ENCODE results near the gene NAA20. TPM values are rescaled to one million over a fixed set of nuclear protein-coding genes. Genes with fewer than 3 reads are reported as not detected.

The NAA20 gene
- total RNA-seq, 1 experiment from 2014 or later = 82.6 TPM

DNA sequence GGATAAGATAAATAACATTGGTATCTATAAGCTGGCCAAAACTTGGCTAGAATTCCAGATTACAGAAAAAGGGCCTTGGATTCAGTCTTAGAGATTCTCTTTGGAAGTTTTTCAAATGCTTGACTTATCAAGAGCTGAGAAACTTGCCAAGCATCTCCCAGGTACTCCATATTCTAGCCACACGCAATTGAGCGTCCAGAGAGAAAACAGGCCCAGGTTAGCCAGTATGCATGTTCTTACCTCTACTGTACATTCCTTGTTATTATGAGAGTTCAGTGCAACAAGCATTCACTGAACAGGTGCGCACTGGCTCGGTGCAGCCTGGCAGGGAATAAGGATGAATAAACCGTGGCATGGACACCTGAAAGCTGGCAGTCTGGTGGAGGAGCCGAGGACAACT, 21.4 kb downstream of the NAA20 start:
- Histone ChIP-seq H3K27me3 (replicated peaks; ENCODE audit: insufficient read depth, low read depth, low read length, poor library complexity) (no peaks in the 10 kb centered on the region), H3K4me1 (ENCODE audit: insufficient read depth, low read length, poor library complexity, severe bottlenecking) (peaks cover 3% of the 10 kb centered on the region), H3K27ac (ENCODE audit: low read depth, low read length, poor library complexity, severe bottlenecking) (no peak overlapping the region), H3K9me3 (ENCODE audit: low read depth, low read length, poor library complexity, severe bottlenecking) (no peaks in the 10 kb centered on the region), H3K36me3 (ENCODE audit: insufficient read depth, low read length, poor library complexity, severe bottlenecking) (peaks cover 100% of the 10 kb centered on the region), H3K4me3 (ENCODE audit: low read depth, low read length, poor library complexity, severe bottlenecking) (no peak overlapping the region)
- ChIA-PET CTCF (no interaction called here), POLR2A (ENCODE audit: low non-redundant PET) (no interaction called here)
- no peak for DNase-seq (ENCODE audit: low spot score)
- BruUV-seq (replicated peaks) = no TSS peak
- no peak for TF ChIP-seq EZH2 (IDR thresholded peaks at IDR 0.05; ENCODE audit: borderline replicate concordance, low read depth, low read length, poor library complexity, severe bottlenecking)
- TF ChIP-seq, protein P1, sequence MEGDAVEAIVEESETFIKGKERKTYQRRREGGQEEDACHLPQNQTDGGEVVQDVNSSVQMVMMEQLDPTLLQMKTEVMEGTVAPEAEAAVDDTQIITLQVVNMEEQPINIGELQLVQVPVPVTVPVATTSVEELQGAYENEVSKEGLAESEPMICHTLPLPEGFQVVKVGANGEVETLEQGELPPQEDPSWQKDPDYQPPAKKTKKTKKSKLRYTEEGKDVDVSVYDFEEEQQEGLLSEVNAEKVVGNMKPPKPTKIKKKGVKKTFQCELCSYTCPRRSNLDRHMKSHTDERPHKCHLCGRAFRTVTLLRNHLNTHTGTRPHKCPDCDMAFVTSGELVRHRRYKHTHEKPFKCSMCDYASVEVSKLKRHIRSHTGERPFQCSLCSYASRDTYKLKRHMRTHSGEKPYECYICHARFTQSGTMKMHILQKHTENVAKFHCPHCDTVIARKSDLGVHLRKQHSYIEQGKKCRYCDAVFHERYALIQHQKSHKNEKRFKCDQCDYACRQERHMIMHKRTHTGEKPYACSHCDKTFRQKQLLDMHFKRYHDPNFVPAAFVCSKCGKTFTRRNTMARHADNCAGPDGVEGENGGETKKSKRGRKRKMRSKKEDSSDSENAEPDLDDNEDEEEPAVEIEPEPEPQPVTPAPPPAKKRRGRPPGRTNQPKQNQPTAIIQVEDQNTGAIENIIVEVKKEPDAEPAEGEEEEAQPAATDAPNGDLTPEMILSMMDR (conservative IDR thresholded peaks at IDR 0.05; ENCODE audit: low read depth, low read length) = no peak
- intact Hi-C loops (cut with micrococcal nuclease; ENCODE audit: unreplicated experiment) = loop anchor here (10.0 kb wide), 1 partner anchor 56 kb away; no protein-coding TSS in a partner anchor

DNA sequence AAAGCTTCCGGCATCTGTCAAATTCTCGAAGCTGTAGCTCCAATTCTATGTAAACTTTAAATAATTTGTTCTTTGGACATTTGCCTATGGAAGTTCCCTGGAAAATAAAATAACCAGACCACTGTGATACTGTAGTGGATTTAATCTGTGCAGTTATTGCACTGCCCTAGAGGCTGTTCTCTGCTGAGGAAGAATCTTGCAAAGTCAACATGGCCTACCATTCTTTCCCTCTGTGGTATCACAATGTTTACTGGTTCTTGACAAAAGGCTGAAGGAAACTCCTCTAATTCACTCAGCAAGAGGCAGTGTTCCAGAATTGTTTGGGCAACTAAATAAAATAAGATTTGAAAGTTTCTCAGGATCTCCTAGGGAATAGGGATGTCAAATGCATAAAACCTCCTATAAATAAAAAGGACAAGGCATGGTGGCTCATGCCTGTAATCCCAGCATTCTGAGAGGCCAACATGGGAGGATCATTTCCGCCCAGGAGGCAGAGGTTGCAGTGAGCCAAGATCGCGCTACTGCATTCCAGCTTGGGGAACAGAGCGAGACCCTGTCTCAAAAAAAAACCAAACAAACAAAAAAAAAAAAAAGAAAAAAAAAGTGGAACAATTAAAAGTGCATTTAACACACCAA, 22.7 kb downstream of the NAA20 start:
- intact Hi-C loops (cut with micrococcal nuclease; ENCODE audit: unreplicated experiment) = loop anchor here (10.0 kb wide), 1 partner anchor 55 kb away; no protein-coding TSS in a partner anchor
- no peaks in the 10 kb centered on the region for H3K27me3 ChIP-seq (replicated peaks; ENCODE audit: insufficient read depth, low read depth, low read length, poor library complexity)
- no TSS peak for BruUV-seq (replicated peaks)
- POLR2A ChIA-PET (ENCODE audit: low non-redundant PET) = no interaction called here
- no peak overlapping the region for H3K4me3 ChIP-seq (ENCODE audit: low read depth, low read length, poor library complexity, severe bottlenecking)
- CTCF ChIA-PET = no interaction called here
- DNase-seq (ENCODE audit: low spot score) = no peak
- no peak overlapping the region for H3K27ac ChIP-seq (ENCODE audit: low read depth, low read length, poor library complexity, severe bottlenecking)
- H3K36me3 ChIP-seq (ENCODE audit: insufficient read depth, low read length, poor library complexity, severe bottlenecking) = peaks cover 96% of the 10 kb centered on the region
- peaks cover 3% of the 10 kb centered on the region for H3K4me1 ChIP-seq (ENCODE audit: insufficient read depth, low read length, poor library complexity, severe bottlenecking)
- TF ChIP-seq EZH2 (IDR thresholded peaks at IDR 0.05; ENCODE audit: borderline replicate concordance, low read depth, low read length, poor library complexity, severe bottlenecking) = no peak
- TF ChIP-seq, protein P1 (conservative IDR thresholded peaks at IDR 0.05; ENCODE audit: low read depth, low read length) = no peak
- no peaks in the 10 kb centered on the region for H3K9me3 ChIP-seq (ENCODE audit: low read depth, low read length, poor library complexity, severe bottlenecking)

DNA sequence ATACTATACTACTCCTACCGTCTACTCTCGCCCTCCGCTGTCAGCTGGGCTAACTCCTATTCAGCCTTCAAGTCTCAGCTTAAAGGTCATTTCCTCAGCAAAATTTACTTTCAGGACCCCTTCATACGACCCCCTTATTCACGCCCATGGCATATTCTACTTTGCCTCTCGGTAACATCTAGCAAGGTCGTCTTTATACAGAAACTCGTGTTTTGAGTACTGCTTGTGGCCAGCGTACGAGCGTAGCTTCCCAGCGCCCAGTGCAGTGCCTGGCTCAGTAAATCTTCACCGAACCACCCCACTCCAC, 34.6 kb downstream of the NAA20 start:
- CTCF ChIA-PET = no interaction called here
- no peak for DNase-seq (ENCODE audit: low spot score)
- intact Hi-C loops (cut with micrococcal nuclease; ENCODE audit: unreplicated experiment) = no loop called here
- H3K4me3 ChIP-seq (ENCODE audit: low read depth, low read length, poor library complexity, severe bottlenecking) = peak overlapping the region; percentile 99
- no peaks in the 10 kb centered on the region for H3K9me3 ChIP-seq (ENCODE audit: low read depth, low read length, poor library complexity, severe bottlenecking)
- H3K36me3 ChIP-seq (ENCODE audit: insufficient read depth, low read length, poor library complexity, severe bottlenecking) = peaks cover 36% of the 10 kb centered on the region
- POLR2A ChIA-PET (ENCODE audit: low non-redundant PET) = no interaction called here
- peak overlapping the region; percentile 85 for H3K27ac ChIP-seq (ENCODE audit: low read depth, low read length, poor library complexity, severe bottlenecking)
- no peaks in the 10 kb centered on the region for H3K4me1 ChIP-seq (ENCODE audit: insufficient read depth, low read length, poor library complexity, severe bottlenecking)
- no peaks in the 10 kb centered on the region for H3K27me3 ChIP-seq (replicated peaks; ENCODE audit: insufficient read depth, low read depth, low read length, poor library complexity)
- BruUV-seq (replicated peaks) = no TSS peak
- no peak for TF ChIP-seq EZH2 (IDR thresholded peaks at IDR 0.05; ENCODE audit: borderline replicate concordance, low read depth, low read length, poor library complexity, severe bottlenecking)
- TF ChIP-seq, protein P1 (conservative IDR thresholded peaks at IDR 0.05; ENCODE audit: low read depth, low read length) = no peak
